A549 (cell line): ENCODE data around the gene NTNG2. TPM values are rescaled to one million over a fixed set of nuclear protein-coding genes. Genes with fewer than 3 reads are reported as not detected.

Experiments
- ATAC-seq, 2 experiments: fragments of 200-7000 bp in 1 of 2; fragments of >200 bp in 1 of 2; cut with Nextera tagmentation in 1 of 2; cut with Tn5 transposase in 1 of 2; 3 replicates each; pipeline versions ENCODE4 v1.8.0 to v1.9.1; 2018 to 2020; ENCODE audit warnings: mild to moderate bottlenecking in 1 of 2, moderate library complexity in 1 of 2
- CTCF ChIA-PET: fragments of 300-600 bp; sonication (Branson Sonifier 250); formaldehyde crosslinking; extraction: SDS; loops from one replicate; lab custom pipeline; 2021; ENCODE audit warnings: antibody characterized with exemption, inconsistent platforms; lab: Yijun Ruan, JAX
- POLR2A ChIA-PET: fragments of 350-600 bp; formaldehyde crosslinking; extraction: SDS; loops from one replicate; lab custom pipeline; 2021; ENCODE audit warnings: antibody characterized with exemption, inconsistent platforms; lab: Yijun Ruan, JAX
- DNase-seq, 2 experiments: peaks; one replicate each; pipeline versions ENCODE4 v3.0.0 to v3.0.0-alpha.2; 2011 to 2016; ENCODE audit warnings: low read depth in 1 of 2, low spot score in 1 of 2
- FAIRE-seq: peaks from 2 replicates; lab custom pipeline; 2011; peaks lifted over from hg19 to GRCh38; lab: Jason Lieb, UNC
- H3K27ac ChIP-seq, 2 experiments: fragments of >200 bp; sonication (Bioruptor Twin); formaldehyde crosslinking; 3 replicates each; pipeline ENCODE4 v1.5.1; 2016 to 2017
- H3K4me1 ChIP-seq: fragments of >200 bp; sonication (Bioruptor Twin); formaldehyde crosslinking; 3 replicates; pipeline ENCODE4 v1.6.1; 2016
- H3K4me2 ChIP-seq: fragments of >200 bp; sonication (Bioruptor Twin); formaldehyde crosslinking; 3 replicates; pipeline ENCODE4 v1.6.1; 2016
- H3K4me3 ChIP-seq: fragments of >200 bp; sonication (Bioruptor Twin); formaldehyde crosslinking; 3 replicates; pipeline ENCODE4 v1.5.1; 2016
- H3K9me3 ChIP-seq: fragments of >200 bp; sonication (Bioruptor Twin); formaldehyde crosslinking; 3 replicates; pipeline ENCODE4 v1.6.1; 2016
- BHLHE40 ChIP-seq: IDR thresholded peaks from 2 replicates; pipeline ENCODE4 v1.6.1; 2012; ENCODE audit warnings: low read depth, low read length, inconsistent platforms
- CEBPB ChIP-seq, 2 experiments: fragments of >200 bp in 1 of 2; sonication (Bioruptor Twin) in 1 of 2; formaldehyde crosslinking in 1 of 2; IDR thresholded peaks; 2 replicates each; pipeline ENCODE4 v1.6.1; 2012 to 2016
- EP300 ChIP-seq, 2 experiments: fragments of >200 bp; sonication (Bioruptor Twin); formaldehyde crosslinking; IDR thresholded peaks; 2 replicates in 1 of 2; 3 replicates in 1 of 2; pipeline ENCODE4 v1.6.1; 2016 to 2017
- ESRRA ChIP-seq: fragments of 150-350 bp; IDR thresholded peaks from 2 replicates; pipeline ENCODE4 v1.6.1; 2014; ENCODE audit warnings: mild to moderate bottlenecking, low read length, borderline replicate concordance
- FOSB ChIP-seq: fragments of 250-450 bp; sonication (Bioruptor Pico); IDR thresholded peaks from 2 replicates; pipeline ENCODE4 v1.5.0; 2020; ENCODE audit warnings: mild to moderate bottlenecking, moderate library complexity
- HEYL ChIP-seq: fragments of 250-450 bp; sonication (Bioruptor Pico); IDR thresholded peaks from 2 replicates; pipeline ENCODE4 v1.8.0; 2021; ENCODE audit warnings: mild to moderate bottlenecking, moderate library complexity
- HOXB5 ChIP-seq: fragments of 250-450 bp; sonication (Bioruptor Pico); IDR thresholded peaks from 2 replicates; pipeline ENCODE4 v1.5.0; 2020; ENCODE audit warnings: mild to moderate bottlenecking, moderate library complexity
- JUN ChIP-seq, 2 experiments: fragments of >200 bp; sonication (Bioruptor Twin); formaldehyde crosslinking; IDR thresholded peaks; 2 replicates in 1 of 2; 3 replicates in 1 of 2; pipeline ENCODE4 v1.6.1; 2016 to 2017
- JUNB ChIP-seq: fragments of >200 bp; sonication (Bioruptor Twin); formaldehyde crosslinking; IDR thresholded peaks from 2 replicates; pipeline ENCODE4 v1.6.1; 2016
- KDM1A ChIP-seq: fragments of 200-600 bp; sonication (generic); IDR thresholded peaks from 2 replicates; pipeline ENCODE4 v1.6.1; 2016; ENCODE audit warnings: low read depth, mild to moderate bottlenecking
- MYC ChIP-seq: IDR thresholded peaks from 2 replicates; pipeline ENCODE4 v1.6.1; 2012; ENCODE audit warnings: mild to moderate bottlenecking, inconsistent platforms, low read length, improper control_type of control experiment, borderline replicate concordance
- RARB ChIP-seq: fragments of 250-450 bp; sonication (Bioruptor Pico); IDR thresholded peaks from 2 replicates; pipeline ENCODE4 v1.8.0; 2021; ENCODE audit warnings: mild to moderate bottlenecking, moderate library complexity
- SMC3 ChIP-seq: fragments of >200 bp; sonication (Bioruptor Twin); formaldehyde crosslinking; IDR thresholded peaks from 3 replicates; pipeline ENCODE4 v1.6.1; 2018; ENCODE audit warnings: inconsistent platforms
- SREBF2 ChIP-seq: fragments of 450-650 bp; IDR thresholded peaks from 2 replicates; pipeline ENCODE4 v1.6.1; 2014; ENCODE audit warnings: mild to moderate bottlenecking, moderate library complexity
- TFCP2L1 ChIP-seq: fragments of 250-450 bp; sonication (Bioruptor Pico); IDR thresholded peaks from 2 replicates; pipeline ENCODE4 v1.5.0; 2021; ENCODE audit warnings: mild to moderate bottlenecking
- WGBS: methylation state at CpG from one replicate; pipeline ENCODE4 v1.1.6; 2017; ENCODE audit errors: missing lambda C conversion rate; 5-methylcytosine and 5-hydroxymethylcytosine counted together
- polyA plus RNA-seq, 4 experiments: library from polyadenylated mRNA; depleted of rRNA in 3 of 4; stranded (reverse); fragments of >200 nt; fragmentation: RNase III in 1 of 4; extraction: RNeasy Plus Mini Kit Qiagen cat#74134 plus additional on column Dnase treatment in 1 of 4; gene quantifications; 2 replicates in 3 of 4; 3 replicates in 1 of 4; pipeline ENCODE4 v1.2.3, GENCODE V29; 2011 to 2017
- TF ChIP-seq, protein P1 (sequence below): fragments of >200 bp; sonication (Bioruptor Twin); formaldehyde crosslinking; IDR thresholded peaks from 3 replicates; pipeline ENCODE4 v1.5.1; 2016
- TF ChIP-seq, protein P2 (sequence below): IDR thresholded peaks from 2 replicates; pipeline ENCODE4 v1.6.1; 2012
- TF ChIP-seq, protein P3 (sequence below): fragments of 250-450 bp; sonication (Bioruptor Pico); IDR thresholded peaks from 2 replicates; pipeline ENCODE4 v1.5.0; 2020; ENCODE audit warnings: low read depth, mild to moderate bottlenecking, moderate library complexity
- TF ChIP-seq, protein P4 (sequence below): fragments of 200-600 bp; sonication (generic); IDR thresholded peaks from 2 replicates; pipeline ENCODE4 v1.6.1; 2016; ENCODE audit warnings: antibody characterized with exemption, mild to moderate bottlenecking, moderate library complexity

Gene NTNG2
- polyA plus RNA-seq, 2 of the 4 experiments (the other 2 are of a cell fraction), result 0.52 to 1.0 TPM

DNA sequence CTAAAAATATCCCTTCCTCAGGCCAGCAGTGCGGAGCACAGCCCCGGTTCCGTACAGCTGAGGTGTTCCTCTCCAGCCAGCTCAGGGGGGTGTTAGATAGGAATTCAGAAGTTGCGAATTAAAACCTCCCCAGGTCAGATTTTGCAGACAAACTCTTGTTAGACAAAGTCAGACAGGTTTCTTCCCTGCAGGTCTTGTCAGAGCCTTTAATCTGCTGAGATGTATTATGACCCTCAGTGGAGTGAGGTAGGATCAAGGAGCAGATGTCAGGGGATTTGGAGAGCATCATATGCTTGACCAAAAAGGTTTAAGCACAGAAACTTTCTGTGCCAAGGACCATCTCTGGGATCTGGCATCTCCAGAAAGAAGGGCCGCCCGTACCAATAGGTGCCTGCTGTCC lies 60.1 kb downstream of the NTNG2 start:
- DNase-seq (no peak), FAIRE-seq (no peak), ATAC-seq (no peak)
- no peak overlapping the region for H3K27ac ChIP-seq
- no peaks in the 10 kb centered on the region for H3K9me3 ChIP-seq
- H3K4me3 ChIP-seq, result no peak overlapping the region
- 68% methylated on average over 6 of the region's 6 CpGs for WGBS
- no peaks in the 10 kb centered on the region for H3K4me1 ChIP-seq
- TF ChIP-seq TFCP2L1 (CRISPR knock-in tag) (no peak), BHLHE40 (no peak), MYC (no peak), SREBF2 (no peak), EP300 (IDR thresholded peaks at IDR 0.05) (no peak), CEBPB (IDR thresholded peaks at IDR 0.05) (no peak)
- TF ChIP-seq, protein P1, sequence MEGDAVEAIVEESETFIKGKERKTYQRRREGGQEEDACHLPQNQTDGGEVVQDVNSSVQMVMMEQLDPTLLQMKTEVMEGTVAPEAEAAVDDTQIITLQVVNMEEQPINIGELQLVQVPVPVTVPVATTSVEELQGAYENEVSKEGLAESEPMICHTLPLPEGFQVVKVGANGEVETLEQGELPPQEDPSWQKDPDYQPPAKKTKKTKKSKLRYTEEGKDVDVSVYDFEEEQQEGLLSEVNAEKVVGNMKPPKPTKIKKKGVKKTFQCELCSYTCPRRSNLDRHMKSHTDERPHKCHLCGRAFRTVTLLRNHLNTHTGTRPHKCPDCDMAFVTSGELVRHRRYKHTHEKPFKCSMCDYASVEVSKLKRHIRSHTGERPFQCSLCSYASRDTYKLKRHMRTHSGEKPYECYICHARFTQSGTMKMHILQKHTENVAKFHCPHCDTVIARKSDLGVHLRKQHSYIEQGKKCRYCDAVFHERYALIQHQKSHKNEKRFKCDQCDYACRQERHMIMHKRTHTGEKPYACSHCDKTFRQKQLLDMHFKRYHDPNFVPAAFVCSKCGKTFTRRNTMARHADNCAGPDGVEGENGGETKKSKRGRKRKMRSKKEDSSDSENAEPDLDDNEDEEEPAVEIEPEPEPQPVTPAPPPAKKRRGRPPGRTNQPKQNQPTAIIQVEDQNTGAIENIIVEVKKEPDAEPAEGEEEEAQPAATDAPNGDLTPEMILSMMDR, result no peak
- H3K4me2 ChIP-seq, result no peak overlapping the region
- CTCF ChIA-PET, result interaction anchor here (1.0 to 3.8 kb wide), 4 partner anchors 9 to 52 kb away, joined by 3 to 21 read pairs (median 4); no protein-coding TSS in a partner anchor
- POLR2A ChIA-PET, result no interaction called here

DNA sequence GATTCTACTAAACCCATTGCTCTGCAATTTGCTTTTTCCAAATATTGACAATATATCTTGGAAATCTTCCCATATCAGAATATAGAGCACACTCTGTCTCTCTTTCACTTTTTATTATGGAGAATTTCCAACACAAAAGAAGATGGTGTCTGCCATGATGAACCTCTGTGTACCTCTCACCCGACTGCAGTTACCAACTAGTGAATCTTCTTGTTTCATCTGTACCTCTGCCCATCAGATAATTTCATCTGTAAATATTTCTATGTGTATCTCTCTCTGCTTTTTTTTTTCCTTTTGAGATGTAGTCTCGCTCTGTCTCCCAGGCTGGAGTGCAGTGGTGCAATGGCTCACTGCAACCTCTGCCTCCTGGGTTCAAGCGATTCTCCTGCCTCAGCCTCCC lies 62.8 kb downstream of the NTNG2 start:
- no peak for FAIRE-seq
- Histone ChIP-seq H3K27ac (no peak overlapping the region), H3K4me2 (no peak overlapping the region), H3K9me3 (no peaks in the 10 kb centered on the region), H3K4me1 (no peaks in the 10 kb centered on the region), H3K4me3 (no peak overlapping the region)
- no peak for ATAC-seq
- ChIA-PET POLR2A (no interaction called here), CTCF (interaction anchor here (2.9 kb wide), 1 partner anchor 12 kb away, joined by 20 read pairs; no protein-coding TSS in a partner anchor)
- no peak for DNase-seq
- TF ChIP-seq FOSB (CRISPR knock-in tag), result no peak
- TF ChIP-seq SMC3, result no peak
- no peak for TF ChIP-seq HOXB5
- TF ChIP-seq BHLHE40, result no peak
- TF ChIP-seq, protein P2, sequence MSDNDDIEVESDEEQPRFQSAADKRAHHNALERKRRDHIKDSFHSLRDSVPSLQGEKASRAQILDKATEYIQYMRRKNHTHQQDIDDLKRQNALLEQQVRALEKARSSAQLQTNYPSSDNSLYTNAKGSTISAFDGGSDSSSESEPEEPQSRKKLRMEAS, result no peak
- TF ChIP-seq ESRRA, result no peak
- no peak for TF ChIP-seq KDM1A
- TF ChIP-seq, protein P3, sequence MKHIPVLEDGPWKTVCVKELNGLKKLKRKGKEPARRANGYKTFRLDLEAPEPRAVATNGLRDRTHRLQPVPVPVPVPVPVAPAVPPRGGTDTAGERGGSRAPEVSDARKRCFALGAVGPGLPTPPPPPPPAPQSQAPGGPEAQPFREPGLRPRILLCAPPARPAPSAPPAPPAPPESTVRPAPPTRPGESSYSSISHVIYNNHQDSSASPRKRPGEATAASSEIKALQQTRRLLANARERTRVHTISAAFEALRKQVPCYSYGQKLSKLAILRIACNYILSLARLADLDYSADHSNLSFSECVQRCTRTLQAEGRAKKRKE (CRISPR knock-in tag), result no peak
- no peak for TF ChIP-seq JUNB
- no peak for TF ChIP-seq JUN (IDR thresholded peaks at IDR 0.05)
- no peak for TF ChIP-seq RARB (CRISPR knock-in tag)
- TF ChIP-seq HEYL (CRISPR knock-in tag), result no peak
- TF ChIP-seq, protein P4, sequence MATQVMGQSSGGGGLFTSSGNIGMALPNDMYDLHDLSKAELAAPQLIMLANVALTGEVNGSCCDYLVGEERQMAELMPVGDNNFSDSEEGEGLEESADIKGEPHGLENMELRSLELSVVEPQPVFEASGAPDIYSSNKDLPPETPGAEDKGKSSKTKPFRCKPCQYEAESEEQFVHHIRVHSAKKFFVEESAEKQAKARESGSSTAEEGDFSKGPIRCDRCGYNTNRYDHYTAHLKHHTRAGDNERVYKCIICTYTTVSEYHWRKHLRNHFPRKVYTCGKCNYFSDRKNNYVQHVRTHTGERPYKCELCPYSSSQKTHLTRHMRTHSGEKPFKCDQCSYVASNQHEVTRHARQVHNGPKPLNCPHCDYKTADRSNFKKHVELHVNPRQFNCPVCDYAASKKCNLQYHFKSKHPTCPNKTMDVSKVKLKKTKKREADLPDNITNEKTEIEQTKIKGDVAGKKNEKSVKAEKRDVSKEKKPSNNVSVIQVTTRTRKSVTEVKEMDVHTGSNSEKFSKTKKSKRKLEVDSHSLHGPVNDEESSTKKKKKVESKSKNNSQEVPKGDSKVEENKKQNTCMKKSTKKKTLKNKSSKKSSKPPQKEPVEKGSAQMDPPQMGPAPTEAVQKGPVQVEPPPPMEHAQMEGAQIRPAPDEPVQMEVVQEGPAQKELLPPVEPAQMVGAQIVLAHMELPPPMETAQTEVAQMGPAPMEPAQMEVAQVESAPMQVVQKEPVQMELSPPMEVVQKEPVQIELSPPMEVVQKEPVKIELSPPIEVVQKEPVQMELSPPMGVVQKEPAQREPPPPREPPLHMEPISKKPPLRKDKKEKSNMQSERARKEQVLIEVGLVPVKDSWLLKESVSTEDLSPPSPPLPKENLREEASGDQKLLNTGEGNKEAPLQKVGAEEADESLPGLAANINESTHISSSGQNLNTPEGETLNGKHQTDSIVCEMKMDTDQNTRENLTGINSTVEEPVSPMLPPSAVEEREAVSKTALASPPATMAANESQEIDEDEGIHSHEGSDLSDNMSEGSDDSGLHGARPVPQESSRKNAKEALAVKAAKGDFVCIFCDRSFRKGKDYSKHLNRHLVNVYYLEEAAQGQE, result no peak
- WGBS, result 50% methylated on average over 3 of the region's 3 CpGs
